ENCODE measurements around the gene NPLOC4.

The NPLOC4 gene

DNA sequence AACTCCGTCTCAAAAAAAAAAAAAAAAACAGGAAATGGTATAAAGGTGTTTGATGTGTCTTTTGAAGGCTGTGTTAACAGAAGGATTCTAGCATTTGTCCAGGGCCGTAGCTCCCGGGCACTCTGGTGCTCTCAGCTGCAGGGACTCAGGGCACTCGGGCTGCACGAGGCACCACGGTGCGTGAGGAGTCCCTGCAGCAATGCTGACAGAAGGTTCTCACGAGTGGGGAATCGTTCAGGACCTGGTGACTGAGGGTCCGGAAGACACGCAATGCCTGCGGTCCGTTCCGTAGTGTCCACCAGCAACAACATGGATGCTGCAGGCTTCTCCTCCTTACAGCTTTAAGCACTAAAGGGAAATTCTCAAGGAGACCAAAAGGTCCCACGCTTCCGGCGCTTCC, 72.1 kb downstream of the NPLOC4 start:
- Histone ChIP-seq H4K20me1 (ENCODE audit: low read depth, low read length) (no peaks in the 10 kb centered on the region), H3K27ac (ENCODE audit: low read depth, low read length) (no peak overlapping the region), H3K36me3 (ENCODE audit: low read length) (peaks cover 7% of the 10 kb centered on the region; the same call in 1 of the 2 replicates), H3K9me2 (replicated peaks; ENCODE audit: insufficient read depth, low read length) (no peaks in the 10 kb centered on the region), H3F3A (ENCODE audit: insufficient read depth) (no peaks in the 10 kb centered on the region), H3K9me3 (ENCODE audit: insufficient read depth, low read length) (no peaks in the 10 kb centered on the region), H3K4me2 (ENCODE audit: low read depth, low read length, poor library complexity, severe bottlenecking) (no peak overlapping the region), H3K4me3 (ENCODE audit: insufficient read depth, low read length, poor library complexity, severe bottlenecking) (no peak overlapping the region), H3K27me3 (ENCODE audit: low read length) (no peaks in the 10 kb centered on the region), H2AFZ (ENCODE audit: low read depth, low read length, severe bottlenecking) (no peak overlapping the region), H3K9ac (ENCODE audit: low read length) (no peak overlapping the region), H3K79me2 (ENCODE audit: insufficient read depth, low read length) (no peaks in the 10 kb centered on the region)
- TF ChIP-seq, protein P1, sequence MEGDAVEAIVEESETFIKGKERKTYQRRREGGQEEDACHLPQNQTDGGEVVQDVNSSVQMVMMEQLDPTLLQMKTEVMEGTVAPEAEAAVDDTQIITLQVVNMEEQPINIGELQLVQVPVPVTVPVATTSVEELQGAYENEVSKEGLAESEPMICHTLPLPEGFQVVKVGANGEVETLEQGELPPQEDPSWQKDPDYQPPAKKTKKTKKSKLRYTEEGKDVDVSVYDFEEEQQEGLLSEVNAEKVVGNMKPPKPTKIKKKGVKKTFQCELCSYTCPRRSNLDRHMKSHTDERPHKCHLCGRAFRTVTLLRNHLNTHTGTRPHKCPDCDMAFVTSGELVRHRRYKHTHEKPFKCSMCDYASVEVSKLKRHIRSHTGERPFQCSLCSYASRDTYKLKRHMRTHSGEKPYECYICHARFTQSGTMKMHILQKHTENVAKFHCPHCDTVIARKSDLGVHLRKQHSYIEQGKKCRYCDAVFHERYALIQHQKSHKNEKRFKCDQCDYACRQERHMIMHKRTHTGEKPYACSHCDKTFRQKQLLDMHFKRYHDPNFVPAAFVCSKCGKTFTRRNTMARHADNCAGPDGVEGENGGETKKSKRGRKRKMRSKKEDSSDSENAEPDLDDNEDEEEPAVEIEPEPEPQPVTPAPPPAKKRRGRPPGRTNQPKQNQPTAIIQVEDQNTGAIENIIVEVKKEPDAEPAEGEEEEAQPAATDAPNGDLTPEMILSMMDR (IDR thresholded peaks at IDR 0.05; ENCODE audit: insufficient read depth, low read length, poor library complexity, severe bottlenecking), result no peak
- no peak for TF ChIP-seq EZH2phosphoT487 (conservative IDR thresholded peaks at IDR 0.05; ENCODE audit: low read length)

DNA sequence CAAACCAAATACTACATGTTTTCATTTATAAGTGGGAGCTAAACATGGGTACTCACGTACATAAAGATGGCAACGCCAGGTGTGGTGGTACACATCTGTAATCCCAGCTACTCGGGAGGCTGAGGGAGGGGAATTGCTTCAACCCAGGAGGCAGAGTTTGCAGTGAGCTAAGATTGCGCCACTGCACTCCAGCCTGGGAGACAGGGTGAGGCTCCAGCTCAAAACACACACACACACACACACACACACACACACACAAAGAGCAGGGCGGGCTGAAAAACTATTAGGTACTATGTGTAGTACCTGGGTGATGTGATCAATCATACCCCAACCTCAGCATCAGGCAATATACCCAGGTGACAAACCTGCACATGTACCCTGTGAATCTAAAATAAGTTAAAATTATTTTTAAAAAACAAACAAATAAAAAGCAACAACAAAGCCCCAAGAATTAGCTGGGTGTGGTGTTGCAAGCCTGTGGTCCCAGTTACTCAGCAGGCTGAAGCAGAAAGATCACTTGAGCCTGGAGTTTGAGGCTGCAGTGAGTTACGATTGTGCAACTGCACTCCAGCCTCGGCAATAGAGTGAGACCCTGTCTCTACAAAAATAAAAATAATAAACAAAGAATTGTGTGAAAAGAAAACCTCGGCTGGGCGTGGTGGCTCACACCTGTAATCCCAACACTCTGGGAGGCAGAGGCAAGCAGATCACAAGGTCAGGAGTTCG, 72.9 kb downstream of the NPLOC4 start:
- Histone ChIP-seq H3K4me2 (ENCODE audit: low read depth, low read length, poor library complexity, severe bottlenecking) (no peak overlapping the region), H3K9ac (ENCODE audit: low read length) (no peak overlapping the region), H3F3A (ENCODE audit: insufficient read depth) (no peaks in the 10 kb centered on the region), H4K20me1 (ENCODE audit: low read depth, low read length) (no peaks in the 10 kb centered on the region), H3K27ac (ENCODE audit: low read depth, low read length) (no peak overlapping the region), H3K9me2 (replicated peaks; ENCODE audit: insufficient read depth, low read length) (no peaks in the 10 kb centered on the region), H2AFZ (ENCODE audit: low read depth, low read length, severe bottlenecking) (no peak overlapping the region), H3K4me3 (ENCODE audit: insufficient read depth, low read length, poor library complexity, severe bottlenecking) (no peak overlapping the region), H3K36me3 (ENCODE audit: low read length) (peaks cover 7% of the 10 kb centered on the region; the same call in 1 of the 2 replicates), H3K27me3 (ENCODE audit: low read length) (no peaks in the 10 kb centered on the region), H3K9me3 (ENCODE audit: insufficient read depth, low read length) (no peaks in the 10 kb centered on the region), H3K79me2 (ENCODE audit: insufficient read depth, low read length) (no peaks in the 10 kb centered on the region)
- TF ChIP-seq, protein P1 (IDR thresholded peaks at IDR 0.05; ENCODE audit: insufficient read depth, low read length, poor library complexity, severe bottlenecking), result no peak
- TF ChIP-seq EZH2phosphoT487 (conservative IDR thresholded peaks at IDR 0.05; ENCODE audit: low read length), result no peak

DNA sequence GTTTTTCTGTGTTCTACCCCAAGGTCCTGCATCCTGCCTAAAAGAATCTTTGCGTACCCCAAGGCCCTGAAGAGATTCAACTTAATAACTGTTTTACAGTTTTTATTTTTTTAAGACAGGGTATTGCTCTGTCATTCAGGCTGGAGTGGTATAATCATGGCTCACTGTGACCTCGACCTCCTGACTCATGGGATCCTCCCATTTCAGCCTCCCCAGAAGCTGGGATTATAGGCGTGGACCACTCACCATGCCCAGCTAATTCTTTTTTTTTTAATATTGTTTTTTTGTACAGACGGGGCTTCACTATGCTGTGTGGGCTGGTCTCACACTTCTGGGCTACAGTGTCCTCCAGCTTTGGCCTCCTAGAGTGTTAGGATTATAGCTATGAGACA, 75.4 kb downstream of the NPLOC4 start:
- no peak overlapping the region for H3K27ac ChIP-seq (ENCODE audit: low read depth, low read length)
- H3K36me3 ChIP-seq (ENCODE audit: low read length), result peaks cover 5% of the 10 kb centered on the region; the same call in 1 of the 2 replicates
- H3K4me2 ChIP-seq (ENCODE audit: low read depth, low read length, poor library complexity, severe bottlenecking), result no peak overlapping the region
- H3F3A ChIP-seq (ENCODE audit: insufficient read depth), result no peaks in the 10 kb centered on the region
- TF ChIP-seq EZH2phosphoT487 (conservative IDR thresholded peaks at IDR 0.05; ENCODE audit: low read length), result no peak
- TF ChIP-seq, protein P1 (IDR thresholded peaks at IDR 0.05; ENCODE audit: insufficient read depth, low read length, poor library complexity, severe bottlenecking), result no peak
- no peaks in the 10 kb centered on the region for H3K9me2 ChIP-seq (replicated peaks; ENCODE audit: insufficient read depth, low read length)
- no peaks in the 10 kb centered on the region for H3K79me2 ChIP-seq (ENCODE audit: insufficient read depth, low read length)
- H4K20me1 ChIP-seq (ENCODE audit: low read depth, low read length), result no peaks in the 10 kb centered on the region
- no peak overlapping the region for H2AFZ ChIP-seq (ENCODE audit: low read depth, low read length, severe bottlenecking)
- H3K27me3 ChIP-seq (ENCODE audit: low read length), result no peaks in the 10 kb centered on the region
- H3K4me3 ChIP-seq (ENCODE audit: insufficient read depth, low read length, poor library complexity, severe bottlenecking), result no peak overlapping the region
- no peaks in the 10 kb centered on the region for H3K9me3 ChIP-seq (ENCODE audit: insufficient read depth, low read length)
- H3K9ac ChIP-seq (ENCODE audit: low read length), result no peak overlapping the region
